A204.1 (cell line): ENCODE data around the gene IFT52.

ENCODE experiments used
- FAIRE-seq: peaks from 2 replicates; lab custom pipeline; 2012; peaks lifted over from hg19 to GRCh38; lab: Jason Lieb, UNC

The IFT52 gene, protein sequence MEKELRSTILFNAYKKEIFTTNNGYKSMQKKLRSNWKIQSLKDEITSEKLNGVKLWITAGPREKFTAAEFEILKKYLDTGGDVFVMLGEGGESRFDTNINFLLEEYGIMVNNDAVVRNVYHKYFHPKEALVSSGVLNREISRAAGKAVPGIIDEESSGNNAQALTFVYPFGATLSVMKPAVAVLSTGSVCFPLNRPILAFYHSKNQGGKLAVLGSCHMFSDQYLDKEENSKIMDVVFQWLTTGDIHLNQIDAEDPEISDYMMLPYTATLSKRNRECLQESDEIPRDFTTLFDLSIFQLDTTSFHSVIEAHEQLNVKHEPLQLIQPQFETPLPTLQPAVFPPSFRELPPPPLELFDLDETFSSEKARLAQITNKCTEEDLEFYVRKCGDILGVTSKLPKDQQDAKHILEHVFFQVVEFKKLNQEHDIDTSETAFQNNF

DNA sequence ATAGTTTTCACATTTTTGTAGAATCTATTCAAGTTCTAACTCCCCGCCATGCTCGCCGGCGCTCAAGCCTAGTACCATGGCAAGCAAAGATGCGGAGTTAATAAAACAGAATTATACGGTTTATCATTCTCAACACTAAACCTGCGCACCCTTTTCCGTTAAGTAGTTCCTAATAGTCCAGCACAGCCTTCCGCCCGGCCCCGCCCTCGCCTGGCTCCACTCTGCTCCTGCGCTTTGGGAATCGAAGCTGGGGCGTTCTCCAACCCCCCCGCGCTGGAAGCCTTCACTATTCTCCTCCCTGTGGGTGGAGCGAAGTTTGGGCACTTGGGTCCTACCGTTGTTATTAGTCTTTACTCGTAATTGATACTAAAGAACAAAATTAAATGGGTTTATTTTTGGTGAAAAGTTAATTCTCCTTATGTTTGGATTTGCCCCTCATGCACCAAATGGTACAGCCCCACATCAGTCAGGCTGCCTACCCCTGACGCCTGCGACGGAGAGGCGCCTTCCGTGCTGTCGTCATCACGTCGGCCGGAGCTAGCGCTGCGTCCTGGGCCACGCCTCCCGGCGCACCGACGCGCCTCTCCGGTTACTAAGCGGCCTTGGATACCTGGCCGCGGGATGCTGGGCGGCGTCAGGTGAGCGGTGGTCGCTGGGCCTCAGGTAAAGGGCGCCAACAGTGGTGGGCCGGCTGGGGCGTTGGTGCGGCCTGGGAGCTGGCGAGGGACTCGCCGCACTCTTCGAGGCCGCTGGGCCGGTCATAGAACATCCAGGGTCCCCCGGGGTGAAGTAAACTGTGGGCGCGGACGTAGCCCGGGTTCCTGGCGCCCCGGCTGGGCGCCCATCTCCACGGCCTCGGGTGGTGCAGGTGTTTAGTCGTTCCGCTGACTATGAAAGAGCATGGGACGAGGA is at the start of gene IFT52:
TSS of gene IFT52 (plus strand) at position 546 of the 912 bp plus-strand sequence. CDS start 3,762 bp downstream, outside the sequence.
- FAIRE-seq = peak; percentile 46

DNA sequence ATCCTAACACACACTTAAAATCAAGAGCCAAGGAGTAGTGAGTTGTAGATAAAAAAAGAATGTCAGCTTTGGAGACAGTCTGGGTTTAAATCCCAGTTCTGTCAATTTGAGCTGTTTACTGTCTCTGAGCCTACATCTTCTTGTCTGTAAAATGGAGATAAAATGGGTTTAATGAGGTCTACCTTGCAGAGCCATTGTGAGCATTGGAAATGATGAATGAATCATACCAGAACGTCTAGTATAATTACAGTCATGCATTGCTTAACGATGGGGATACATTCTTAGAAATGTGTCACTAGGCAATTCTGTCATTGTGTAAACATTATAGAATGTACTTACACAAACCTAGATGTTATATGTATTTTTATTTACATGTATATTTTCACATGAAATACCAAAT is 49.5 kb upstream of the IFT52 start:
- FAIRE-seq = no peak

DNA sequence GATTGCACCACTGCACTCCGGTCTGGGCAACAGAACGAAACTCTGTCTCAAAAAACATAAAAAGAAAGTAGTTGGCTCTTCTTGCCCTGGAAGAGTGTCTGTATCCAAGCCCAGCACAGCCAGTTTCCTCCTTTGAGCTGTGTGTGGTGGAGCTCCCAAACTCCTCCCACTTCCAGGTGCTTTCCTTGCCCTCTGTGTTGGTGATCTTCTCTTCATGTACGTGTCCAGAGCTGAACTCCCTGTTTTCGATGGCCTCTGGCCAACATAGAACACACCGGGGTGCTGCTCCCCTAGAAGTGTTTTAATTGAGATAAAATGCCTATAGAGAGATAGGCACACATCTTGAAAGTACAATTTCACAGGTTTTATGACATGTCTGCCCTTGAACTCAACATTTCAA is 48.6 kb upstream of the IFT52 start:
- FAIRE-seq = no peak

DNA sequence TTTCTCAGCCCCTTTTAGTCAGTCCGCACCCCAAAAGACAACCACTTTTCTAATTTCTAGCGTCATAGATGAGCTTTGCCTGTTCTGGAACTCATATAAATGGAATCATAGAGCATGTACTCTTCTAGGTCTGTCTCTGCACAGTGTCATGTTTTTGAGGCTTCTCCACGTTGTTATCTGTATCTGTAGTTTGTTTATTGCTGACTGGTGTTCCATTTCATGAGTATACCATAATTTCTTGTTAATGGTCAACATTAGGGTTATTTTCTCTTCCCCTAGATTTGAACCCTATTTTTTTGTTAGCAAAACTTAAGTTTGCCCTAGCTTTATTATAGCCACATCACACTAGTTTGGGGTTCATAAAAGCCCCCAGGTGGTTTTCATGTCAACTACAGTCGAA is 48.1 kb upstream of the IFT52 start:
- FAIRE-seq = no peak

DNA sequence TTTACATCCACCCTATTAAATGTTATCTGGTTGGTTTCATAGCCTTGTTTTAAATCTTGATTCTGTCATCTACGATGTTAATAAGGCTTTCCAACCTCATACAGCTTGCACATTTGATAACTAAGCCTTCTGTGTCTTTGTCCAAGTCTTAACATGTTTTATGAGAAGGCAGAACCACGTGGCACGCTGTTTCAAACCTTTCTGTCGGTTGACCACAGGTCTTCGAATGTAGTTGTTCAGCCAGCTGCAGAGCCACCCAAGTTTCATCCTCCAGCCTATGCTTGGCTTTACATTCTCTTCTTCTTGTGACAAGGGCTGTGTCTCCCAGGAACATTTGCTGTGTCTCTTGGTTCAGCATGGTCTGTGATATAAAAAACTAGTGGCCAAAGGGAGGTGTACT is 47.6 kb upstream of the IFT52 start:
- FAIRE-seq = no peak

DNA sequence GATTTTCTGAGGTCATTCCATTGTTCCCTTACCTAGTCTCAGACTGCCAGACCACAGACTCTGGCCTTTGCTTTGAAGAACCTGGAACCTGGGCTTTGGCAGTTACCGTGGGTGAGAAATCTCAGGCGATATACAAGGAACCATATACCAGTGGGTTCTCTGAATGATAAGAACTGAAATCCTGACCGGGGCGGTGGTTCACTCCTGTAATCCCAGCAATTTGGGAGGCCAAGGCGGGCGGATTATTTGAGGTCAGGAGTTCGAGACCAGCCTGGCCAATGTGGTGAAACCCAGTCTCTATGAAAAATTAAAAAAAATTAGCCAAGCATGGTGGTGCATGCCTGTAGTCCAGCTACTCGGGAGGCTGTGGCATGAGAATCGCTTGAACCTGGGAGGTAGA is 46.2 kb upstream of the IFT52 start:
- no peak for FAIRE-seq

DNA sequence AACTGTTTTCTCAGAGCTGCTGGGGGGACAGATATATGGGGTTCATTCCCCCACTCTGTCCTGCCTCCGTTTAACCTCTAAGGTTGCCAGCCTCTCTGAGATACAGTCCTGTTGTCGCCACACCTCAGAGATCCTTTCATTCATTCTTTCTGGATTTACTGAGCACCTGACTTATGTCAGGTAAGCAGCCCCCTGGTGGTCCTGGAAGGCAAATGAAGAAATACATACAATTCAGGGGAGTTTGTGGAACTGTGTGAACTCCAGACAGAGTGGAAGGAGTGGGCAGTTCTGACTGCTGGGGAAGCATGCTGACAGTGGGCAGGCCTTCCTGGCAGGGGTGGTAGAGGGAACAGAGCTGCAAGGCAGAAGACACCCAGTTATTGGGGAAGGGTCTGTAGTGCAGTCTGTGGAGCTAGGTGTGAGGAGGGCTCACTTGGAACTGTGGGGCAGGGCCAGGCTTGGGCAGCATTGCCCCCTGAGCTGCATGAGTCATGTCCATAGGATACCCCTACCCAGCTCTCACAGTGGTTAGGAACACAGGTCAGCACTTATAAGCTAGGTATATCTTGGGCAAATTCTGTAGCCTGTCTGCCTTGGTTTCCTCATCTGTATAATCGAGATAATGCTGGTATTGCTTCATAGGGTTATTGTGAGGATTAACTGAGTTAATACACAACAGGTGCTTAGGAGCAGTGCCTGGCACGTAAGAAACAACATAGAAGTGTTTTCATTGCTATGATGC is 44.7 kb upstream of the IFT52 start:
- FAIRE-seq = no peak

DNA sequence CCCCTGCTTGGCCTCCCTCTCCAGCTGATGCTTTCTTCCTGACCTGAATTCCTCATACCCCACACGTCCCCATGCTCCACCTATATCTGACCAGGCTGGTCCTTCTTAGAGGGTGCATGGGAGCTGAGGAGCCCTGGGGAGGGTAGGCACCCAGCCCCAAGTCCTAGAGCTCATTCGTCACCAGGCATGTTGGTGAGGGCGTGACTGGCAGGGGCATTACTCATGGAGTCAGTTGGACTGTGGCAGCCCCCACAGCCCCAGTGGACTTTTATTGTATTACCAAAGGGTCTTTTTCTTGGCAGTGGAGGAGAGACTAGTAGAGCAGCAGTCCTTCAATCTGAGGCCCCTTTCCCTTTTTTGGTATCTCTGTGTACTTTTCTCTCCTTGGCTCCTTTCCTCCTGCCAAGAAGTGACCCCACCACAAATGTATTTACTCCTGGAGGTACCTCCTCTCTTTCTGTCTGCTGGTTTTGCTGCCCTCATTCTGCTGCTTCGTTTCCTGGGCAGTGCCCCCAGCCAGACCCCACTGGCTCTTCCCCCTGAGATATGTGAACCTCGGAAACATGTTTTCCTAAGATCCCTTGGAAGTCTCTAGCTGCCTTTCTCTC is 42.4 kb upstream of the IFT52 start:
- FAIRE-seq = no peak

DNA sequence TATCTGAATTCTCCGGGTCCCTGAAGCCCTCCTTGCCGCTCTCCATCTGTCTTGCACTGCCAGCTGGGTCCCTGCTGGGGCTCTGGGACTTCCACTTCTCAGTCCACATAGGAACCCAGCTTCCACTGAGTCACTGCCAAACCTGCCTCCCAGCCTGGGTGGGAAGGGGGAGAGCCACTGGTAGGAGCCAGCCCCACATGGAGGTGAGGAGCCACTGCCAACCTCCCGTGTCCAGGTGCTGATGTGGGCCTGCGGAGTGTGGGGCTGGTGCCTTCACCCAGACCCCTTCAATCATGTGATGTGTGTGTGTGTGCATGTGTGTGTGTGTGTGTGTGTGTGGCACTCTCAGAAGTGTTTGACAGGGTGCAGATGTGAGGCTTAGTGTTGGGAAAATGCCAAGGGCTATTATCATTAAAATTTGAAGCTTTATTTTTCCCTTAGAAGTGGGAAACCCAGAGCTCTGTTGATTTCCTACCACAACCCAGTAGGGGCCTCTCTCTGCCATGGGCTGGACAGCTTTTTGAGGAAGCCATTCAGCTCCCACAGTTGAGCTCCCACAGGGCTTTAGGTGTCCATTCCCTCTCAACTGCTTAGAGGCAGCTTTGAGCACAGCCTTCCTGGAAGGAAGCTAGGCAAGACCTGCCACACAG is 41.2 kb upstream of the IFT52 start:
- no peak for FAIRE-seq

DNA sequence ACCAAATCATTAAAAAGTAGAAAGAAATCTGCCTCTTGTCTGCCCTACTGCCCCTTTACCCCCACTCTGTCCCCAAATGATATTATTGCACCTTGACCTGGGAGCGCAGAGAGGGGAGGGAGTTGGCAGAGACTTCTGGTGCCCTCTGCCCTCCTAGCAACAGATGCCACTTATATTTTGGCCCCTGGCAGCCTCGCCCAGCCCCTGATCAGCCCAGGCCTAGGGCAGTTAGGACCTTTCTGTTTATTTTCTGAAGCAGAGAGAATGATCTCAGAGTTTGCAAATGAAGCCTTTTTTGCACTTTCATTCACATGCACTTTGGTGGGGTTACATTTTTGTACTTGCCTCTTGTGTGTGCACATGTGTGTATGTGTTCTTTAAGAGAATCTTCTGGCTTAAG is 40.3 kb upstream of the IFT52 start:
- FAIRE-seq = no peak

DNA sequence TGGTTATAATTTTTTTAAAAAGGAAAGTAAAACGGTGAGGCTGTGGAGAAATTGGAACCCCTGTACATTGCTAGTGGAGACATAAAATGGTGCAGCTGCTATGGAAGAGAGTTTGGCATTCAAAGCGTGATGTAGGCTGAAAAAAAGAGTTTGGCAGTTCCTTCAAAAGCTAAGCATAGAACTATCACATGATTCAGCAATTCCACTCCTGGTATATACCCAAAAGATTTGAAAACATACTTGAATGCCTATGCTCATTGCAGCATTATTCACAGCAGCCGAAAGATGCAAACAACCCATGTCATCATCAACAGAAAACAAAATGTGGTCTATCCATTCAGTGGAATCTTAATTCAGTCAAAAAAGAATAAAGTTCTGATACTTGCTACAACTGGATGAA is 36.4 kb upstream of the IFT52 start:
- no peak for FAIRE-seq

DNA sequence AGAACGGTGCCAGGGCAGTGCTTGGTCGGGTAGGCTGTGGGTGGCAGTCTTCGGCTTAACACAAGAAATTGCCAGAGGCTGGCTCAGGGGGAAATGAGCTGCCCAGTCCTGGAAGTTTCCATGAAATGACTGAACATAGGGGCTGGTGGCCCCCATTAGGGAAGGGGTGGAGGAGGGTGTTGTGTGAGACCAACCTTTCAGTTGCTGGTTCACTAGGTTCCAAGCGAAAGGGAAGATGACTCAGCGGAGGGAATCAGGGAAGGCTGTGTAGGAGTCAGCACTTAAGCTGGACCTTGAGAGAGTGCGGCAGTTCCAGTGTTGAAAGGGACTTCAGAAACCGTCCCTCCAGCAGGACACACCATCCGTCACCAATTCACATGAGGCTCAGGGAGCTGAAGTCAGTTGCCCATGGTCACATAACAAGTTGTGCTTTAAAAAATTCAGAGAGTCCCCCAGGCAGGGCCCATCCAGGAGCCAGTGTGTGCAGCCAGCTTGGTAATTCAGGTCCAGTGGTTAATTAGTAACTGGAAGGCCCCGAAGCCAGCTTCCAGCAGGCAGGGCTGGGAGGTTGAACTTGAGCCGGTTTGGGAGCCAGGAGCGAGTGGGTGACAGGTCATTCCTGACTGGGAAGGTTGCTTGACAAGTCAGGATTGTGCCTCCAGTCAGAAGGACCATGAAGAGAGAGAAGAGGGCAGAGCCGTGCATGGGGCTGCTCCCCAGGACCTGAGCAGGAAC is 32.2 kb upstream of the IFT52 start, which contains the start of gene SGK2:
TSS of gene SGK2 (plus strand) at position 616 of the 735 bp plus-strand sequence. CDS start 7,469 bp downstream, outside the sequence.
- FAIRE-seq = no peak

DNA sequence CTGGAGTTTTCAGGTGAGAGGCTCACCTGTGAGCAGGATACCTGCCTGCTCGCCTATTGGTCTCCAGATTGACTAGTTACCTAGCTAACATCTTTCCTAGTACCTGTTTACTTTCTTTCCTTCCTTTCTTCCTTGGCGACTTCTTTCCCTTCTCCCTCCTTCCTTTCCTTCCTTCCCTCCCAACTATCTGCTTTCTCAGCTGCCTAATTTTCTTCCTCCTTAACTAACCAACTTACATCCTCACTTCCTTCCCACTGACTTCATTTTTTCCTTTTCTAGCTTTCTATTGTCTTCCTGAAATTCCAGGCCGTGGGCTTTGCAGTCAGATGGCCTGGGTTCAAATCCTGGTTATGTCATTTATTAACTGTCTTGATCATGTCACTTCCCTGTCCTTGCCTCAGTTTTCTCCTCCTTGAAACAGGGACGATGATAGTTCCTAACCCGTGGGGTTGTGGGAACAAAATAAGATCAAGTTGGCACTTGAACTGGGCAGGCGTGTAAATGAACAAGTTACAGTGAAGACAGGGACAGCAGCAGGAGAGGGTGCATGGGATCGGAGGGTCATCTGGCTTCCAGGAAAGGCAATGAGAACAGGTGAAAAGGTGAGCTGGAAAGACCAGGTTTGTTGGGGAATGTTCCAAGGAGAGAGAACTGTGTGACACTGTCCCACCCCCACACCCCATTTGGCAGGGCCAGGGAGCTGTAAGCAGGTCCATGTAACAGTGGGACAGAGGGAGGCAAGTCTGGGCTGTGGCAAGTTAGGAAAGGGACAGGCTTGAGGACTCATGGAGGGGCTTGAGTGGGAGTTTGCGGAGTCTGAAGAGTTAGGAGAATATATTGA is 31.4 kb upstream of the IFT52 start:
- no peak for FAIRE-seq

DNA sequence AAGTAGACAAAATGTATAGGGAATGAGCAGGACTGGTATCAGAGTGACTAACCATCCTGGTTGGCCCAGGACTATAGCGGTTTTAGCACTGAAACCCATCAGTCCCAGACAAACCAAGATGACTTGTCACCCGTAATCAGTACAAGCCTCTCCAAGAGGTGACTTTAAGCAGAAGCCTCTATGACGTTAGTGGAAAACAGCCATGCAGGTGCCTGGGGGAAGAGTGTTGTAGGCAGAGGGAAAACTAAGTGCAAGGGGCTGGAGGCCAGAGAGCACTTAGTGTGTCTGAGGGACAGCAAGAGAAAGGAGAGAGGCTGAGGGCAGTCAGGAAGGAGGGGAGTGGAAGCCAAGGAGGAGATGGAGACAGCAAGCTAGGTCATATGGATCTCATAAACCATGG is 29.8 kb upstream of the IFT52 start:
- FAIRE-seq = no peak

DNA sequence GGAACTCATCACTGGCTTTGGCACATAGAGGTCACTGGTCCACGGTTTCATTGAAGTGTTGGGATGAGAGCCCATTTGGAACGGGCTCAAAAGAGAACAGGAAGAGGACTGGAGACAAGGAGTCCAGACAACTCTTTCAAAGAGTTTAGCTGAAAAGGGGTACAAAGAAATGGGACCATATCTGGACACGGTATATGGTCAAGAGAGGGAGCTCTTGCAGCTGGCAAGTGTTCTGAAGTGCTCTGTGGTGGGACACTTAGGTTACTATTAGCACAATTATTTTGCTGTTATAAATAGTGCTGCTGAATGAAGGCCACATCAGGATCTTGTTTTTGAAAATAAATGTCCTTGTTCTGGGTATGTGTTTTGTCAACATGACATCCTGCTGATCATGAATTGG is 27.3 kb upstream of the IFT52 start:
- FAIRE-seq = no peak

DNA sequence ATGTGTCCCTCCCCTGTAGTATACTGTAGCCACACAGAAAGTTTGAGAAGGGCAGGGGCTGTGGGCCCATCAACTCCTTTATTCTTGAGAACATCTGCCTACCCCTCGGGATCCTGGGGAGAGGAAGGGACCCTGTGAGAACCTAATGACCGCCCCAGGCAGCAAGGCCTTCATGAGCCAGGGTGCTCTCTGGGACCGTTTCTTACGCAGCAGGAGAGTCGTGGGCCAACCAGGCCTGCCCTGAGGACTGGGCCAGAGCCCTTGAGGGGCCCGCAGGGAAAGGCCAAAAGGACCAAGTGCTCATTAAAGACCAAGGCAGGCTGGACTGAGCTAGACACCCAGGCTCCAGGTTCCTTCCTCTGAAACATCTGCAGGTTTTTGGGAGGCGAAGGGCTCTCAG is 26.7 kb upstream of the IFT52 start:
- no peak for FAIRE-seq

DNA sequence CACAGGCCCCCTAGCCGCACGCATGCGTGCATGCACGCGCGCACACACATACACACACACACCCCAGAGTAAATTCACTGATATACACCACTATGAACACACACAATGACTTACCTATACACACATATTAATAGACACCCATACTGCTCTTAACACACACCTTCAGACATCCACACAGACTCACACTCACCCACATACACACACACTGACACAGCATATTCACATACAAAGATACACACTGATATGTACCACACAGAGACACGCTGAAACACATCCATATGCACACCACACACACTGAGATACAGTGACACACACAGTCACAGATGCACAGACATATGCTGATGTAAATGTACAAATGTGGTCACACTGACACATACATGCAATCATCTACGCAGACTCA is 26.3 kb upstream of the IFT52 start:
- FAIRE-seq = no peak

DNA sequence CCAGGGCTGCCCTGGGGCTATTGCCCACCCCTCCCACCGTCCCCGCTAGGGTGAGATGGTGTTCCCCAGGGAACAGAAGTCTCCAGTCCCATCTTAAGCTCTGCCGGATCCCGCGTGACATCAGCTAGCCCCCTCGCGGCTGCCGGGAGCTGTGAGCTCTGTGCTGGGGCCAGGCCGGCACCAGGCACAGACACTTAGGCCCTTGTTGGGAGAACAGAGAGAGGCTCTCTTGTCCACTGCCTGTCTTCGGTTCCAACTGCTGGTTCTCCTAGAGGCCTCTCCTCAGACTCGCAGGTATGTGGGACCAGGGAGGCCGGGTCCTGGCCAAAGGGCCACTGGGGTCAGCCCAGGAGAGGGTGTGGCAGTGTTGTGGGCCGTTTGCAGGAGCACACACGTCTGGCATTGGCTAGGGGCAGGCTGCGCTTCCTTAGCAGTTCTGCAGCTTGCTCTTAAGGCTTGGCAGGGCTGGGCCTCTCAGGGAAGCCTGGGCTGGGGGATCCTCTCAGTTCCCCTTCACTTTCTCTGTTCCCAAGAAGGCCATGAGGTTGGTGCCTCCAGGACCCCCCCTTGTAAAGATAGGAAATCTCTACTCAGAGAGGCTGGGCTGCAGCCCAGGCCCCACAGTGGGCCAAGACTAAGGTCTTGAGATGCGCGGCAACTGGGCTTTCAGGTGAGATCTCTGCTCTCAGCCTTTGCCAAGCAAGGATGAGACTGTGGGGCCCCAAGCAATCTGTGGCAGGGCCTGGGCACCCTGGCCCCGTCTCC is 25.6 kb upstream of the IFT52 start:
- no peak for FAIRE-seq

DNA sequence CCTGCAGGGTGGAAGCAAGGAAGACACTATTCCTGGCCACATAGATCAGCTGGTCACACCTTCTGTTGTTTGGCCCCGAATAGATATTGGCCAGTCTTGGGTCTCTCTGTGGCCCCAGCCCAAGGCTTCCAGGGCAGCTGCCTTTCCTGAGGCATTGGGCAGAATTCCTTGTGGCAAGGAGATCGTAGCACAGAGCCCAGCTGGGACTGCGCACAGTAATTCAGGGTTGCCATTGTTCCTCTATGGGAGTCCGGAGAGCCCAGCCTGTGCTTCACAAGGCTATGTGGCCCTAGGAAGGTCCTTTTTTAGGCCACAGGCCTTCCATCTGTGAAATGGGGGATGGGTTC is 25.0 kb upstream of the IFT52 start:
- no peak for FAIRE-seq
